Measurements from ENCODE around the gene SPAG16.

DNA sequence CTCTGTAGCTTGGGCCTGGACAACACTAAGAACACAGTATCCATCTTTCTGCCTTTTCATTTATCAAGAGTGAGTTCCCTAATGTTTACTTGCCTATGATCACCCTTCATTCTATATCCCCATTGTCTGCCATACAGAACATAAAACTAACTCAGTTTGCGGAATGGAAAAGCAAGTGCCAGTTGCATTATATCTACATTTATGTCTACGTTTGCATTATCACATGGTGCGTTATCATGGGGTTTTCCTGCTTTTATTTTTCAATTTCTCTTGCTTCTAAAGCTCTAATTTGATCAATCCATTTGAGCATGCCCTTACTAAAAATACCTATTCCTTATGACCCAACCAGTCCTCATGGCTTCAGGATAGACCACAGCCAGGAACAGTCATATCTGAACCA lies 704.9 kb downstream of the SPAG16 start:
- TF ChIP-seq, protein P1, sequence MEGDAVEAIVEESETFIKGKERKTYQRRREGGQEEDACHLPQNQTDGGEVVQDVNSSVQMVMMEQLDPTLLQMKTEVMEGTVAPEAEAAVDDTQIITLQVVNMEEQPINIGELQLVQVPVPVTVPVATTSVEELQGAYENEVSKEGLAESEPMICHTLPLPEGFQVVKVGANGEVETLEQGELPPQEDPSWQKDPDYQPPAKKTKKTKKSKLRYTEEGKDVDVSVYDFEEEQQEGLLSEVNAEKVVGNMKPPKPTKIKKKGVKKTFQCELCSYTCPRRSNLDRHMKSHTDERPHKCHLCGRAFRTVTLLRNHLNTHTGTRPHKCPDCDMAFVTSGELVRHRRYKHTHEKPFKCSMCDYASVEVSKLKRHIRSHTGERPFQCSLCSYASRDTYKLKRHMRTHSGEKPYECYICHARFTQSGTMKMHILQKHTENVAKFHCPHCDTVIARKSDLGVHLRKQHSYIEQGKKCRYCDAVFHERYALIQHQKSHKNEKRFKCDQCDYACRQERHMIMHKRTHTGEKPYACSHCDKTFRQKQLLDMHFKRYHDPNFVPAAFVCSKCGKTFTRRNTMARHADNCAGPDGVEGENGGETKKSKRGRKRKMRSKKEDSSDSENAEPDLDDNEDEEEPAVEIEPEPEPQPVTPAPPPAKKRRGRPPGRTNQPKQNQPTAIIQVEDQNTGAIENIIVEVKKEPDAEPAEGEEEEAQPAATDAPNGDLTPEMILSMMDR (IDR thresholded peaks at IDR 0.05; ENCODE audit: insufficient read depth, low read length, poor library complexity, severe bottlenecking): no peak
- no peak for TF ChIP-seq EZH2phosphoT487 (conservative IDR thresholded peaks at IDR 0.05; ENCODE audit: low read length)
